Breast epithelium (tissue), 4 donors: ENCODE measurements around the gene ZNF609. TPM values are rescaled to one million over a fixed set of nuclear protein-coding genes. Genes with fewer than 3 reads are reported as not detected.

Source experiments
- DNase-seq, 2 donors: peaks; one replicate each; pipeline ENCODE4 v3.0.0-alpha.2; 2019; ENCODE audit warnings: low spot score in 2 of 2
- H3K27ac ChIP-seq, 2 donors: fragments of 200-600 bp; sonication (generic) in 1 of 2; one replicate each; pipeline ENCODE4 v1.5.1; 2016 to 2019; ENCODE audit warnings: mild to moderate bottlenecking in 1 of 2
- H3K27me3 ChIP-seq, 2 donors: fragments of 200-600 bp; sonication (generic) in 1 of 2; one replicate each; pipeline versions ENCODE4 v1.5.1 to v1.6.0; 2017 to 2019; ENCODE audit warnings: control low read depth in 1 of 2, mild to moderate bottlenecking in 1 of 2
- H3K36me3 ChIP-seq: fragments of 200-600 bp; one replicate; pipeline ENCODE4 v1.5.1; 2019
- H3K4me1 ChIP-seq, 2 donors: fragments of 200-600 bp; sonication (generic); one replicate each; pipeline ENCODE4 v1.5.1; 2016 to 2019; ENCODE audit warnings: control low read depth in 1 of 2
- H3K4me3 ChIP-seq, 3 donors: fragments of 200-600 bp; sonication (generic); 1 replicate in 2 of 3; 2 replicates in 1 of 3; pipeline ENCODE4 v1.5.1; 2016 to 2019; ENCODE audit warnings: mild to moderate bottlenecking in 3 of 3, moderate library complexity in 2 of 3
- H3K9me3 ChIP-seq, 2 donors: fragments of 200-600 bp; sonication (generic) in 1 of 2; one replicate each; pipeline ENCODE4 v1.5.1; 2016 to 2019; ENCODE audit warnings: control low read depth in 1 of 2
- CTCF ChIP-seq, 3 donors: fragments of 450-650 bp; IDR thresholded peaks; one replicate each; pipeline ENCODE4 v1.5.1; 2016 to 2017; ENCODE audit warnings: antibody characterized with exemption in 3 of 3, mild to moderate bottlenecking in 3 of 3, moderate library complexity in 3 of 3
- POLR2A ChIP-seq: fragments of 450-650 bp; IDR thresholded peaks from one replicate; pipeline ENCODE4 v1.6.1; 2016; ENCODE audit warnings: antibody characterized with exemption, mild to moderate bottlenecking, moderate library complexity
- POLR2AphosphoS5 ChIP-seq, 3 donors: sonication (generic); formaldehyde crosslinking; IDR thresholded peaks; one replicate each; pipeline ENCODE4 v1.6.1; 2017; ENCODE audit warnings: antibody characterized with exemption in 3 of 3
- intact Hi-C: fragments of 100-400 bp; cut with DNase I; formaldehyde crosslinking; loops from one replicate; pipeline ENCODE4 v1.15.1; 2023; ENCODE audit warnings: low total_unique reads
- total RNA-seq, 3 donors: library from RNA; depleted of rRNA; stranded (reverse); fragments of >200 nt; gene quantifications; one replicate each; pipeline ENCODE4 v1.1.0, GENCODE V29; 2016

Gene ZNF609
- total RNA-seq, 3 donors from 2014 or later, result 22.9 to 32.1 (median 29.2) TPM

GRCh38 chr15:64731805-64732151 is 271.4 kb downstream of the ZNF609 start:
- no peaks in the 10 kb centered on the region for H3K36me3 ChIP-seq
- H3K4me3 ChIP-seq, result no peak overlapping the region
- intact Hi-C loops, result no loop called here
- H3K27me3 ChIP-seq, result no peaks in the 10 kb centered on the region
- H3K9me3 ChIP-seq, result no peaks in the 10 kb centered on the region
- TF ChIP-seq POLR2A (no peak), CTCF (IDR thresholded peaks at IDR 0.05) (no peak), POLR2AphosphoS5 (IDR thresholded peaks at IDR 0.05) (no peak)
- H3K27ac ChIP-seq, result no peak overlapping the region
- DNase-seq, result no peak
- H3K4me1 ChIP-seq, result no peaks in the 10 kb centered on the region

GRCh38 chr15:64732156-64732860 is 271.9 kb downstream of the ZNF609 start:
- no peak for TF ChIP-seq CTCF (IDR thresholded peaks at IDR 0.05)
- TF ChIP-seq POLR2AphosphoS5 (IDR thresholded peaks at IDR 0.05), result no peak
- TF ChIP-seq POLR2A, result no peak
- DNase-seq, result no peak
- H3K27me3 ChIP-seq, result no peaks in the 10 kb centered on the region
- no peaks in the 10 kb centered on the region for H3K4me1 ChIP-seq
- no peaks in the 10 kb centered on the region for H3K36me3 ChIP-seq
- intact Hi-C loops, result no loop called here
- H3K9me3 ChIP-seq, result no peaks in the 10 kb centered on the region
- H3K4me3 ChIP-seq, result no peak overlapping the region
- no peak overlapping the region for H3K27ac ChIP-seq

Other genes starting within 250 kb of the ZNF609 start
- gene CSNK1G1, start 104.4 kb upstream of the ZNF609 start, total RNA-seq, result 10 to 100 TPM; 12.6 to 37.7 (median 31.2) TPM
- gene PCLAF, start 79.1 kb upstream of the ZNF609 start, total RNA-seq, result under 1 TPM; 0.48 to 0.66 (median 0.59) TPM
- 10 to 100 TPM; 11.8 to 17.1 (median 16.1) TPM for gene TRIP4, start 72.7 kb upstream of the ZNF609 start, total RNA-seq